A549 treated with AZD2906 at 1 μM for 4 hours (cell line): Measurements from ENCODE around the gene MT1F. TPM values are rescaled to one million over a fixed set of nuclear protein-coding genes. Genes with fewer than 3 reads are reported as not detected.

Experiments
- total RNA-seq: library from RNA; stranded (reverse); fragments of 200-300 nt; extraction: Qiagen RNA extraction; gene quantifications from 5 replicates; pipeline ENCODE4 v1.2.3, GENCODE V29; 2022

MT1F gene
- total RNA-seq, result 16.6 to 30.8 TPM (median 20.1 TPM) in 5 replicates

GRCh38 chr16:56657555-56658326 lies at the start of gene MT1F:
TSS of gene MT1F (plus strand) at chr16:56657959. CDS start at chr16:56658059, 100 bp downstream.

GRCh38 chr16:56608043-56608875 lies 49.5 kb upstream of the MT1F start, which contains the start of gene MT2A:
TSS of gene MT2A (plus strand) at chr16:56608584. CDS start at chr16:56608656, 72 bp downstream.

GRCh38 chr16:56625140-56625942 lies 32.4 kb upstream of the MT1F start, which contains the start of gene MT1E:
TSS of gene MT1E (plus strand) at chr16:56625781. CDS start at chr16:56625852, 71 bp downstream.

GRCh38 chr16:56632156-56632847 lies 25.5 kb upstream of the MT1F start, which contains the start of gene MT1M:
TSS of gene MT1M (plus strand) at chr16:56632659. CDS start at chr16:56632732, 73 bp downstream.

GRCh38 chr16:56637814-56638750 lies 19.7 kb upstream of the MT1F start, which contains the start of gene MT1A:
TSS of gene MT1A (plus strand) at chr16:56638666. CDS start at chr16:56638739, 73 bp downstream.

GRCh38 chr16:56651586-56651985 lies 6.2 kb upstream of the MT1F start, which contains the start of gene MT1B:
TSS of gene MT1B (plus strand) at chr16:56651886. CDS start at chr16:56651954, 68 bp downstream.

GRCh38 chr16:56667581-56668571 lies 10.1 kb downstream of the MT1F start, which contains the start of gene MT1G:
TSS of gene MT1G (minus strand) at chr16:56668065. CDS start at chr16:56667993, 72 bp downstream.

GRCh38 chr16:56669005-56669839 lies 11.5 kb downstream of the MT1F start, which contains the start of gene MT1H:
TSS of gene MT1H (plus strand) at chr16:56669814. CDS start at chr16:56669885, 71 bp downstream.

GRCh38 chr16:56681939-56682702 lies 24.4 kb downstream of the MT1F start, which contains the start of gene MT1X:
TSS of gene MT1X (plus strand) at chr16:56682470. CDS start at chr16:56682541, 71 bp downstream.

Other genes with a start within 250 kb of the MT1F start
- gene AMFR, start 232.4 kb upstream of the MT1F start, total RNA-seq, result 65.1 to 70.7 TPM (median 67.4 TPM) in 5 replicates
- 104 to 124 TPM (median 111 TPM) in 5 replicates for gene NUDT21, start 206.6 kb upstream of the MT1F start, total RNA-seq
- gene OGFOD1, start 206.4 kb upstream of the MT1F start, total RNA-seq, result 70.3 to 110 TPM (median 77.4 TPM) in 5 replicates
- 15.8 to 32.7 TPM (median 22.1 TPM) in 5 replicates for gene BBS2, start 137.9 kb upstream of the MT1F start, total RNA-seq
- gene MT4, start 92.9 kb upstream of the MT1F start, total RNA-seq, result not detected in 5 replicates
- 0.41 to 0.88 TPM (median 0.79 TPM) in 5 replicates for gene MT3, start 68.4 kb upstream of the MT1F start, total RNA-seq
- 2,240 to 3,417 TPM (median 2,786 TPM) in 5 replicates for gene MT2A, start 49.4 kb upstream of the MT1F start, total RNA-seq
- 0.15 to 0.21 TPM in 2 of 5 replicates, not detected in the others for gene MT1E, start 32.2 kb upstream of the MT1F start, total RNA-seq
- 0.09 to 0.17 TPM in 2 of 5 replicates, not detected in the others for gene MT1M, start 25.3 kb upstream of the MT1F start, total RNA-seq
- 30.1 to 42.3 TPM (median 34.0 TPM) in 5 replicates for gene MT1A, start 19.3 kb upstream of the MT1F start, total RNA-seq
- gene MT1B, start 6.1 kb upstream of the MT1F start, total RNA-seq, result 0.38 to 0.92 TPM (median 0.76 TPM) in 4 of 5 replicates, not detected in the other
- gene MT1G, start 10.1 kb downstream of the MT1F start, total RNA-seq, result not detected in 5 replicates
- not detected in 5 replicates for gene MT1H, start 11.9 kb downstream of the MT1F start, total RNA-seq
- 569 to 951 TPM (median 792 TPM) in 5 replicates for gene MT1X, start 24.5 kb downstream of the MT1F start, total RNA-seq
- gene NUP93, start 72.2 kb downstream of the MT1F start, total RNA-seq, result 82.1 to 106 TPM (median 104 TPM) in 5 replicates
- gene SLC12A3, start 207.2 kb downstream of the MT1F start, total RNA-seq, result 0.02 to 0.06 TPM in 2 of 5 replicates, not detected in the others